GM18858 (cell line): ENCODE measurements around the gene STK39.
A peak's percentile ranks its signal among the peaks of the same experiment; 100 is the strongest.

ENCODE experiments used
- ATAC-seq: cut with Tn5 transposase; IDR thresholded peaks from one replicate; pipeline ENCODE4 v1.9.1; 2021; ENCODE audit not compliant: unreplicated experiment

Gene STK39

DNA sequence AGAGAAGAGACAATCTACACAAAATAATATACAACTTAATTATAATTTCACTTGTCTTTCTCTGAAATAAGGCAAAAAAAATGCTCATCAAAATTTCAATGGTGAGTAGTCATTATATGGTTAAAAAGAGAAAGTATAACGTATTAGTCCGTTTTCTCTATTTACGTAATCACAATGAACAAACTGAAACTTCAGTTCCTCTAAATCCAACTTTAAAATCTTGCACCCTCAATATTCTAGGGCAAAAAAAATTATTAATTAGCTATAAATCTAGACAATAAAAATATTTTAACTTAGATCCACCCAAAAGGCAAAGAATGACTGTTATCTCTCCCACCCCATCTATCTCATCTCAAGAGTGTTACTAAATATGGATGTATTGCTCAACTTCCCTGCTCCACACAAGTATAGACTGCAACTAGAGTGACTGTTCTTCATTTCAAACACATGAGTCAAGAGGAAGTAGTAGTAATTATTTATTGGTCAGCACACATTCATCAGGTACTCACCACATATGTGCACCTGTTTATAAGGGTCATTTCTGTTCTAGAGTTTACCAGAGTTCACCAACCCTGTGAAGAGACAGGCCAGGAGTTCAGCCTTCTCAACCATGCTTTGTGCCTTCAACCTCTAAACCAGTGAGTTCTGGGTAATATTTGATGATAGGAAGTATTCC lies 36.4 kb downstream of the STK39 start:
- no peak for ATAC-seq

DNA sequence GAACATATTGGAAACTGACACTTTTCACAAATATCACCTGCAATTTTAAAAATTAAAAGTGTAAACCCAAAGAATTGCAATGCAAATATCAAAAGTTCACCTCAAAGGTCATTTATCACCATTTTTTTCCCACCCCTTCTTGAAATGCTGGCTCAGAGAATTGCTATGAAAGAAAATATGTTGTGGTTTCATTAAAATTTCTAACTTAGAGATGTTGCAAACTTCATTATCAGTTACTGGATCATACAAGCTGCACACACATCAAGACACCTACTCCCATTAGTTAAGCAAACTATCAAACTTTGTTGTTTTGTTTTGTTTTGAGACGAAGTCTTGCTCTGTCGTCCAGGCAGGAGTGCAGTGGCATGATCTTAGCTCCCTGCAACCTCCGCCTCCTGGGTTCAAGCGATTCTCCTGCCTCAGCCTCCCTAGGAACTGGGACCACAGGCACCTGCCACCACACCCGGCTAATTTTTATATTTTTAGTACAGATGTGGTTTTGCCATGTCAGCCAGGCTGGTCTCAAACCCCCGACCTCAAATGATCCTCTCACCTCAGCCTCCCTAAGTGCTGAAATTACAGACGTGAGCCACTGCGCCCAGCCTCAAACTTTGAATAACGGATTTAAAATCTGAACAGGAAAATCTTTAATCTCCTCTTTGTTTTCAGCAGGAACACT lies 37.0 kb downstream of the STK39 start:
- no peak for ATAC-seq

DNA sequence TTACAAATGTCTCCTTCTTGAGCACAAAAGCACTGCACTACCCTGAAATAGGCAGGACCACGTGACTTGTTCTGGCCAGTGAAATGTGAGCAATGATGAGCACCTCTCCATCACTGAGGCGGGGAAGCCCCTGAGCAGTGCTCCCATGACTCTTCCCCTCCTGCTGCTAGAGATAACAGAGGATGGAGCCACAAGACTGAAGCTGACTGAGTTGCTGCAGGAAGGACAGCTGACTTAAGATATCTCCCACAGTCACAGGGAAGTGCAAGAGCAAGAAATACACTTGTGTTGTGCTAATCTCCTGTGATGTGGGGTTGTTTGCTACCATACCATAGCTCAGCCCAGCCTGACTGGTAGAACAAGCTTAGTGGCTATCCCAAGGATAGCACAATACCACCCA lies 38.7 kb downstream of the STK39 start:
- ATAC-seq = no peak

DNA sequence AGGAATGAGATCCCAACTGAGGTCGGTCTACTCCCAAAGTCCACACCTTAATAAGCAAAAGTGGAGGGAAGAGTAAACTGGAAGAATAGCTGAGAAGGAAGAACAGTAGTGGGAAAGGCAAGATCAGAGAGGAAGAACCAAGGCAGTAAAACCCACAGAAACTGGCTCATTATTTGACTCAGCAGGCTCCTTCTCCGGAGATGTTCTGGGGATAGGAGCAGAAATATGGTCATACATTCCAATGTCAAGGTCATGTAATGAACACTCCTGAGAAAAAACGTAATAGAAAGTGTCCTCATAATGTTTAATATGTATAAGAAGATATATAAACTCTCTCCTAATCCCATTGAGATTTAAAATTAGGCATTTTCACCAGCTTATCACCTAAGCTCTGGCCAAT lies 39.5 kb downstream of the STK39 start:
- ATAC-seq = no peak

DNA sequence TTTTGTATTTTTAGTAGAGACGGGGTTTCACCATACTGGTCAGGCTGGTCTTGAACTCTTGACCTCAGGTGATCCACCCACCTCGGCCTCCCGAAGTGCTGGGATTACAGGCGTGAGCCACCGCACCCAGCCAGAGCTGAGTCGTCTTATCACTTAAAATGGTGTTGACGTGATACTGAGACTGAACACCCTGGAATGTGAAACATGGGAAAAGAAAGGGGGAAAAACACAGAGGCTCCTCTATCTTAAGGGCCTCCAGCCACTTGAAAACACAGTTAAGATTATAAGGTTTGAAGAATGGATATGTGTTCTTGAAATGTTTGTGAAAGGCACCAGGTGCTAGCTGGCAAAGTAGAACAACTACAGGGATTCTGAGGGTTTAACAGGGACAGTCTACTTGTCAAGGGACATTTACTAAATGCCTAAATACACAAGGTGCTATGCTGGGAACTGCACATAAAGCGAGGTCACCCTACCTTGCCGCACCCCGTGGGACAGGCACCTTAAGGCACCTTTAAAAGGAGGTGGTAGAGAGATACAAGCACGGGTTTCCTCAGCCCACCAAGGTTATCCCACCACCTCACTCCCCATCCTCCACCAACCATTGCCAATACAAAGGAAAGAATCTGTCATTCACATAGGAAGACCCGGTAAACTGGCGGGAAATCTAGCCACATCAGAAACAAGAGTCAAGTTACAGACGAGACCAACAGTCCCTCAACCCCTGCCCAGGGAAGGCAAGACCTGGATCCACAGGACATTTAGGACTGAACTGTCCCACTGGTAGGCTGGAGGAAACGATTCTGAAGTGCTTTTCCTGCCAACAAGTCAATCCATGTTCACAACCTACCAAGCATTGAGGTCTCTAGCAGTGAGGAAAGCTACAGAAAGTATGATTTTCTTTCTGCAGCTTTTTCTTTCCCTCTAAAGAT lies 43.4 kb downstream of the STK39 start:
- no peak for ATAC-seq

DNA sequence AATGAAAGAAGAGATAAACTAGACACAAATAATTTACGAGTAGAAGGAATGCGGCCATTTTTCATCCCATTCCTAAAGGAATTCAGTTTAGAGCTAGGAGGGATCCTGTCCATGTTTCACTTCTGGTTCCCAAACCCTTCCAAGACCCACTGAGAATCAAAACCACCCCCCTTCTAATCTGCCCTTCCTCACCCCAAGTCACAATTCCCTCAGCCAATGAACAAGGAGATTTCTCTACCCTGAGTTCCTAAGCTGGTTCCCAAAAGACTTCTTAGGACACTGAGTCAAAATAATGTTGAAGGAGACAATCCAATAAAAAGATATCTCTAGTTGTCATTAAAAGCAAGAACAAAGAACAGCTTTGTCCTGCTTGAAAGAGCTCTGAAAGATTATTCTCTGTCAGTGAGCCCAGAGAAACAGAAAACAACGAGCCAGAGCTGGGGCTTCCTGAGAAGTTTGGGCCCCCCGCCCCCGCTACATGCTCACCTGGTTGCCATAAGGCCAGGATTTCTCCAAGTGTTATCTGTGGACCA lies 45.7 kb downstream of the STK39 start:
- no peak for ATAC-seq

DNA sequence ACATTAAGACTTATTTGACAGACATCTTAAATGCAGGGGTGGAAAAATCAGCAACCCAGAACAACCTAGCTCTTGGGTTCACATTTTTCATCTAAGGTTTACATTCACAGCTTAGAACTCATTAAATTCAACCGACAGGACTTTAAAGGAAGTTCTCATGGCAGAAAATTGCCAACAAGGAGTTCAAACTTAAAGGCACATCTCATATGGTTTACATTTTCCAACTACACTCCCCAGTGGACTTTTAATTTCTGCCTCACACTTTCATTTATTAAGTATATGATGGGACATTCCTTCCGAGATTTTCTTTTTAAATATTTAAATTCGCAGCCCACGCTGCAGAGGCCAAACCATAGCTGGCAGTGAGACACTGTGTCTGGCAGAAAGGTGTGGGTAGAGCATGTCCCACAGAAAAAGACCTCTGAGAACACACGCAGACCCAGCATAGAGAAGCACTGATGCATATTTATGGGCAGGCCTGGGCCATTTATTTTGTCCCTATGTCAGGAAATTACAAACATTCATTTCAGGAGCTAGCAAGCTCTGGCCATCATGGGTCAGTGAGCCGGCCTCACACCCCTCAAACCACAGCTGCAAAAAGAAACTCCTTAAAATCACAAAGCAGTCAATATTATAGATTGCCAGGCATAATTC lies 46.3 kb downstream of the STK39 start:
- ATAC-seq = no peak

DNA sequence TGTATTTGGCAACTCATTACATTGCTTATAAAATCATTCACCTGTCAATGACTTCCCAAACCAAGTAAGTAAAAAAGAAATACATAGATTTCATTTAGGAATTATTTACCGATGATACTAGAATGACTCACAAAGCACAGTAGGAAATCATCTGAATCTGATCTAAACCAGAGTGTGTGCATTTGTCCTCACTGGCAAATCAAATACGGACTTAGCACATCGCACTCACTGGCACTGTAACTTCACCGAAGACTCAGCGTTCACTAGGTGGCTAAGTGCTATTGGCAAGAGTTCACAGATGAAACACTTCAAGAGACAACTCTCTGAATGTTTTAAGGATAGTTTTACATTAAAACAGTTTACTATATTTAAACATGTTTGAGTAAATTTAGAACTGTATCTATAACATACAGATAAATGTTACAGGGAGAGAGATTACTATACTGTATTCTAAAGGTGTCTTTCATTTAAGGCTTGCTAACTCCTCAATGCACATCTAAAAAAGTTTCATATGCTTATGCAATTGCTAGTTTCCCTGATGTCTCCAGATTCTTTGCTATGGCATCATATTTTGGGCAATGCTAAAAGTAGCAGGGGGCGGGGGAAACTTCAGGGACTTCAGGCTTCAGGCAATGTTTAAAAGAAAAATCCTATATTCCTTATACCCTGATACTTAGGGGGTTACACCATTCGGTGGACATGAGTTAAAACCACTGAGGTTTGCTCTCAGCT lies 48.8 kb downstream of the STK39 start:
- no peak for ATAC-seq

DNA sequence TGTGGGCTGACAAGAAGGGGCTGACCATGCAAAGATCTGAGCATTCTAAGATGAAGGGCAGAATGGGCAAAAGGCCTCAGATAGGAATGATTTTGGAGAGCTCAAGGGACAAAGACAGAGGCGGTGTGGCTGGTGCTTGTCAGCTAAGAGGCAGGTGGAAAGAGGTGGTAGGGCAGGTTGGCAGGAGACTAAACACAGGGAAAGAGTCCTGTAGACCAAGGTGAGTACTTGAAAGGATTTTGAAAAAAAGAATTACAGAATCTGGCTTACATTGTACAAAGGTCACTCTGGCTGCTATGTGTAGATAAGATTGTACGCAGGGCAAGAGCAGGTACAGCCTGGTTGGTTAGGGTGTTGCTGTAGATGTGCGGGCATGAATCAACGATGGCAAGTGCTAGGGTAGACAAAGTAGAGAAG lies 50.6 kb downstream of the STK39 start:
- no peak for ATAC-seq

DNA sequence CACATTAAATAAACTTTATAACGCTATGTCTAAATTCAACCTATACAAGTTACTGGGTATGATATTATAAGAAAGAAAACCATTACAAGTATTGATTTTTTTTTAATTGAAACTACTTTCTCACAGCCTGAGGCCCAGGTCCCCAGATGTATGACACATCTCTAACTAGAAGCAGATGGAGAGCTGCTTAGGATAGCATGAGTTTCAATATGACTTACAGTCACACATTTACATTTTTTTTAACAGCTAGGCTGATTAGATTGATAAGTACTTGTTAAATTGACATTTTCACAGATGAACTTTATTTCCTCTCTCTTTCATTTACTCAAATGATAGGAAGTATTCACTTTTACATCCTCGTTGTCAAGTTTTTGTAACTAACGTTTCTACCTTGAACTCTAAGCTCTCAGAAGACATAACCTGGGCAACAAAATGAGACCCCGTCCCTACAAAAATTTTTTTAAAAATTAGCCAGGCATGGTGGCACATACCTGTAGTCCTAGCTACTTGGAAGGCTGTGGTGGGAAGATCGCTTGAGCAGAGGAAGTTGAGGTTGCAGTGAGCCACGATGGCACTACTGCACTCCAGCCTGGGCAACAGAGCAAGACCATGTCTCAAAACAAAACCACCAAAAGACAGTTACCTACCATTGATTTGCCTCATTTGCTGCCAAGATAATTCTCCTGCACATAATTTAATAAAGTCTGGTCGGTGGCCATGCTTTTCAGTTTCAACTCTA lies 52.4 kb downstream of the STK39 start:
- peak; percentile 89 for ATAC-seq

DNA sequence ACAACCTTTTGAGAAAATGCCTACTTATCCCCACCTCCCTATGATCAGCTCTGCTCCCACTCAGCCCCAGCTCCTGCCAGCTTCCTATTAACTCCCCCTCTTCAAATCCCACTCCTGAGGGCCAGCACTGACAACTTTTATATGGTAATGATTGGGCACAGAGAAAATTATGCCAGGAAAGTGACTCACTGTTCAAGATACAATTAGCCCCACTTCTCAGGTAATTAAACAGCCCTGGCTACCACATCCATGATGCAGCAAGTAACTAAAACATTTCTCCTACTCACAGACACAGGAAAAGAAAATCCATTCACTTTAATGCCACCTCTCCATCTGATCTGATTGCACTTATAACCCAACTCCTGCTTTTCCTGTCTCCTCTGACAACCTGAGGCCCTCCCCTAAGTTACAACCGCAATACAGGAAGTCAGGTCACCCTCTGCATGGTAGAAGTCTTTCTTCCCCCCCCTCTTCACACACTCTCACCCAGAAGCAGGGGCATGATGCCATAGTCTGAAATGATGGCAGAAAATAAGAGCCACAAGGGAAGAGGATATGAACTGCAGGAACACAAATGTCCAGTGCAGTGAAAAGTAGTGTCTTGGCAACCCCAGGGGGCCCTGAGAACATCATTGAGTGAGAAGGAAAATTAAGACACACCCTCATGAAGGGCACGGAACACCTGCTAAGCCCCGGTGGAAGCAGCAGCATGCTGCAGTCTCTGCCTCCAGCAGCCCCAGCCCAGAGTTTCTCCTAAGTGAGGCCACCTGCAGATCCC lies 54.4 kb downstream of the STK39 start:
- no peak for ATAC-seq

DNA sequence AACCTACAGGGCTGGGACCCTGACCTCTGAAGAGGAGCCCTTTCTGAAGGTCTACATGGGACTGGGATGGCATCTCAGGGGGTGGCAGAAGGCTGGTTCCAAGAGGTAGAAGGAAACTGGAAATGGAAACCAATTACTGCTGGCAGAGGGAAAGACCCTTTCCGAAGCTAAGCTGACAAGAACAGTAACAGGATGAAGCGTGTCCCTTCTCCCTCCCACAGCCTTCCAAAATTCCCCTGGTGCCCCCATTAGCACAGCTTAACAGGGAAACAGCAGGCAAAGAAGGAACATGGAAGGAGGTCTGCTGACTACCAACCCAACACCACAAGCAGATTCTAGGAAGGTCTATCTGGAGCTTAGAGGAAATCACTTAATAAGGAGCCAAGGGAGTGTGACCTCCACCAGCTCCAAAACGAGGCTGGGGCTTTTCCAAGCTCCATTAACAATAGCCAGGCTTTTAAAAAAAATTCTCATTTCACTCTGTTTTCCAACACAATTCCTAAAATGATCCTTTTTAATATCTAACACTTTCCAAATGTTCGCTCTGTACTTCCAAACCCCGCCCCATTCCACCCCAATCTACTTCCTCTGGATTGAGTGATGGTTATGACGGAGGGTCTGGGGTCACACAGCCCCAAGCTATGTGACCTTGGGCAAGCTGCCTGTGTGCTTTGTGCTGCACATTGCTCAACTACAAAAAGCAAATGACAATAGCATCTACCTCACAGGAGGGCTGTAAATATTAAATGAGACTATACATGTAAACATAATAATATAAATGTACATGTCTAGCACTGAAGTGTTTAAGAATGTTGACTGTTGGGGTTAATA lies 55.2 kb downstream of the STK39 start:
- no peak for ATAC-seq

DNA sequence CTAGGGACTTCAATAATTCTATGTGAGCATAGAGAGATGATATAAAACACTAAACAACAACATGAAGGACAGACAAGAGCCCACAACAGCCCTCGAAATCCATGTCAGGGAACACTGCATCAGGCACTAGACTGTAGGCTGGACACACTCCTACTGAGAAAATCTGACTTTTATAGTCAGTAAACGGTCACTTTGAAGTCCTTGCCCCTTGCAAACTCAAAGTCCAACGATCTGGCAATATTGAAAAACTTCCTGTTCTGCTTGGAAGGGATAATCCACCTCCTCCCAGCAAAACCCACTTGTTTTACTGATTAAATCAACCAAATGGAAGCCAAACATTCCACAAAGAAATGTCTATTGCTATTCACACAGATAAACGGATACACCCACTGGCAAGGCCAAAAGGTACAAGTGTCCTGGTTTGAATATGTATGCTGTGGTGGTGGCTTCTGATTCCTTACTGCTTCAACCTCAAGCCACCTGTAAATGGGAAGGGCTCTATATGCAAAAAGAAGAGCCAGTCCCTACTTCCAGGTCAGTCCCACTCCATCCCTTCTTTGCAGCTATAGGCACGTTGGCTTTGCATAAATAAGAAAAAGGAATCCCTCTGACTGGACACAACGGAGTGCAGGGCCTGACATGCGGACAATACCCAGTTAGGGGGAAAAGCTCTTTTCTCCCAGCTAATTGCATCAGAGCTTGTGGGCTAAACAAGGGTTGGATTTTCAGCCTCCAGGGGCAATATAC lies 56.6 kb downstream of the STK39 start:
- ATAC-seq = no peak

DNA sequence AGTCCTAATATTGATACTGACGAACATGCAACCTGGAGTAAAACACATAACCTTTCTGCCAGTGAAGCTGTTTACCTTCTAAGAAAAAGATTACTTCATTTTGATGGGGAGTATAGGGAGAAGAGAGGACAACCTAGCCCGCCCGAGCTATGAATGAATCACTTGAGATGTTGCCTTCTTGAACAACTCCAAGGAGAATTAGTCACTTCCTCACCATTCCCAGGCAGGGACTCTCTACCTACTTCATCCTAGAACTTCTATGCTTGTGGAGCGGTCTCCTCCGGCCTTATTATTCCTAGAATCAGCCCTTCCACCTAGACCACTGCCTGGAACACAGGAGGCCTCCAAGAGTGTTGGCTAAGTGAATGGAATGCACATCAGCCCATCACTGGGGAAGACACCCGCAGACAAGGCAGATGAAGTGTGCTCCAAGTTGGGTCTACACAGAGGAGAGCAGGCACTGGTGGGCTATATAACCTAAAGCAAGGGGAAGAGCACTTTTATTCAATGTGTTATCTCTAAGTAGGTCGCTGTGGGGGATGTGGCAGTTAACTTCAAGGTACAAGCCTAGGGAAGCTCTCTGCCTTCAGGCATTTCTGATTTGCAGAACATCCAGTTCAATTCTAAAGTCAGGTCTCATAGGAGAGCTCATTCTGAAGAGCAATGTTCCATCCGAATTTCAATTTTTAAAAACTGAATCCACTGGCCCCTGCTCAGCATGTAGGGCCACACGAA lies 57.4 kb downstream of the STK39 start:
- no peak for ATAC-seq

DNA sequence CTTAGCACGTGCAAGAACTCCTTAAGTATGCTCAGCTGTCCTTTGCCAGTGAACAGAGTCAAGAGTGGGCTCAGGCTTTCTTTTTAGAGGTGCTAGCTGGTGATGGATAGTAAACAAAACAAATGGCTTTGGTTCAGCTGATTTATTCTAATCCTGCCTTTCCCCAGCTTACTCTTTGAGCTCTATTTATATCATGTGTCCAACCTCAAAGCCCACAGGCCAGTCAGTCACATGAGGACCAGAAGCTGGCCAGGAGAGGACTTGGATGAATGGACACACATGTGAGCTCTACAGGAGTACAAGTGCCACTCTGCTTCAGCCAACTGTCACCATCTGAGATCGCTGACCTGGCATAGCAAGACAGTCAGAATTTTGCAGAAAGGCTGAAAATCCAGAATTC lies 59.4 kb downstream of the STK39 start:
- ATAC-seq = no peak

DNA sequence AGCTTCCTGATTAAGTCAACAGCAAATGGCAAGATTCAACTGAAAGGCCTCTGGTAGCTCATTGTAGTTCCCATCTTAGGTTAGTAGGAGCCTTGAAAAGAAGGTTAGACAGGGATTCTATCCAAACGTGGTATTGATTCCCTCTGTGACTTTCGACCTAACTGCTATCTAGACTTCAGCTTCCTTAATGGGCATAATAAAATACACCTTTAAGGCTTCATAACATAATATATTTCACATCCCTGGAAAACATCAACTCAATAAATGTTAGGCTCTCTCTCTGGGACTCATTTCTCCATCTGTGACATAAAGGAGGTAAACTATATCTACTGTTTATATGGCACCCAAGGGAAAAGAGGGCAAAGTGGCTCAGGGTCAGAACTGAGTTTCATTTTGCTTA lies 60.9 kb downstream of the STK39 start:
- no peak for ATAC-seq
